GM19351 (cell line): ENCODE measurements around the gene ARHGAP23.
"Not testable (repeated sequence)": the region's sequence is repeated elsewhere in the genome, so short reads cannot be mapped to it uniquely, and the experiment has no call there.

ENCODE experiments used
- ATAC-seq: cut with Tn5 transposase; IDR thresholded peaks from one replicate; pipeline ENCODE4 v1.9.1; 2021; ENCODE audit warnings: mild to moderate bottlenecking, moderate library complexity; ENCODE audit not compliant: unreplicated experiment

Gene ARHGAP23

GRCh38 chr17:38459567-38459966, 31.3 kb downstream of the ARHGAP23 start:
- no peak for ATAC-seq

DNA sequence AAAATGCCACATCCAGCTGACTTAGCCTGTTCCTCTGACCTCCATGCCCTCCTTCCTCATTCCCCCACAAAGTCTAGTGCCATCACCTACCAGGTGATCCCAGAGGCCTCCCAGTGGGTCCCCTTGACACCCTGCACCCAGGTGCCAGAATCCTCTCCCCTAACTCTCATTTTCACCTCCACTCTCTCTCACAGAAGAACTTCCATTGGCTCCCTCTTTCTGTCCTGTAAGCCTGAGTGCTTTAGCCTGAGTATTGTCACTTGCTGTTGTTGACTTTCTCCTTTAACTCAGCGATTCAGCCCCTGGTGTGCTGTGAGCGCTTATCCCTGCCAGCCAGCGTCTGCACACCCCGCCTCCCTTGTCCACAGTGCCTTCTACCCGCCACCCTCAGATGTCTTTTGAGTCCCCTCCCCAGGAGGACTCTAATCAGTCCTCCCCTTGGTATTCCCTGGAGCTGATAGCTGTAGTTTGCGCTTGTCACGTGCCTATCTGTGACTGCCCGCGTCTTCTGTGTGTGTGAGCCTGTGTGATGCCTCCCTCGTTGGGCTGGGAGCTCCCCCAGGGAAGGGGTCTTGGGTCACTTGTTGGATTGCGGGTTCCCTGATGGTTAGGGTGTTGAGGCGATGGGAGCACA, 31.9 kb downstream of the ARHGAP23 start:
- no peak for ATAC-seq

GRCh38 chr17:38460716-38461630, 32.7 kb downstream of the ARHGAP23 start:
- ATAC-seq: no peak

GRCh38 chr17:38461683-38462082, 33.4 kb downstream of the ARHGAP23 start:
- ATAC-seq: no peak

GRCh38 chr17:38463451-38463858, 35.2 kb downstream of the ARHGAP23 start:
- ATAC-seq: no peak

- ATAC-seq: no peak
Measured at GRCh38 chr17:38464251-38464722, 36.0 kb downstream of the ARHGAP23 start.

GRCh38 chr17:38464723-38465390, 36.6 kb downstream of the ARHGAP23 start:
- no peak for ATAC-seq

DNA sequence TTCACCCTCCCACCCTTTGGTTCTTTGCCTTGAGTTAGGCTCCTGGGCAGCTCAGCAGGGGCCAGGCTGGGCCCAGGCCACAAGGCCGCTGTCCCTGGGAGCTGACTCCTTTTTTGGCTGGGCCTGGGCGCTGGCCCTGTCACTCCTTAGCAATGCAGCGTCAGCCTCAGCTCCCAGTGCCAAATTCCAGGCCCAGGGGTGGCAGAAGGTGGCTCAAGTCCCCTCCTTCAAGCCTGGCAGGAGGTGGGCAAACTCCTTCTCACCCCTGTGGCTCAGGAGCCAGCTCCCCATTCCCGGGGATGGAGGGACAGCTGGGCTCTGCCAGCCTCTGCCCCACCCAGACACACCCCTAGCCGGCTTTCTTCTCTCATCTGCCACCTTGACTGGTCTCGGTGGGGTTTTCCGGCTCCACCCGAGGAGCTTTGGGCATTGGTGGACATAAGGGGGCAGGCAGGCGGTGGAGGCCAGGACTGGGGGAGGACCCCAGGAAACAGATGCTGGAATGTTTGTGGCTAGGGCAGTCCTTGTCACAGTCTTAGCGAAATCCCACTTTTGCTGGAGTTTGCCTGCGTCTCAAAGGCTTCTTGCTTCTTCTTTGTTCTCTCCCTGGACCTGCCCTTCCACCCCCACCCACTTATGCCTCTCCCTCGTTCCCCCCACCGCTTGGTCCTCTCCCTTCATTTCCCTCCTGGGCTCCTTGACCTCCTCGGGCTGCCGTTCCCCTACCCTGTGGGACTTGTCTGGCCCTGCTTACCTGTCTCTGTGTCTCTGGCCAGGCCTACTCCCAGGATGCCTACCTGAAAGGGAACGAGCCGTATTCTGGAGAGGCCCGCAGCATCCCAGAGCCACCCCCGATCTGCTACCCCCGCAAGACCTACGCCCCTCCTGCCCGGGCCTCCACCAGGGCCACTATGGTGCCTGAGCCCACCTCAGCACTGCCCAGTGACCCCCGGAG, 37.4 kb downstream of the ARHGAP23 start:
- no peak for ATAC-seq

DNA sequence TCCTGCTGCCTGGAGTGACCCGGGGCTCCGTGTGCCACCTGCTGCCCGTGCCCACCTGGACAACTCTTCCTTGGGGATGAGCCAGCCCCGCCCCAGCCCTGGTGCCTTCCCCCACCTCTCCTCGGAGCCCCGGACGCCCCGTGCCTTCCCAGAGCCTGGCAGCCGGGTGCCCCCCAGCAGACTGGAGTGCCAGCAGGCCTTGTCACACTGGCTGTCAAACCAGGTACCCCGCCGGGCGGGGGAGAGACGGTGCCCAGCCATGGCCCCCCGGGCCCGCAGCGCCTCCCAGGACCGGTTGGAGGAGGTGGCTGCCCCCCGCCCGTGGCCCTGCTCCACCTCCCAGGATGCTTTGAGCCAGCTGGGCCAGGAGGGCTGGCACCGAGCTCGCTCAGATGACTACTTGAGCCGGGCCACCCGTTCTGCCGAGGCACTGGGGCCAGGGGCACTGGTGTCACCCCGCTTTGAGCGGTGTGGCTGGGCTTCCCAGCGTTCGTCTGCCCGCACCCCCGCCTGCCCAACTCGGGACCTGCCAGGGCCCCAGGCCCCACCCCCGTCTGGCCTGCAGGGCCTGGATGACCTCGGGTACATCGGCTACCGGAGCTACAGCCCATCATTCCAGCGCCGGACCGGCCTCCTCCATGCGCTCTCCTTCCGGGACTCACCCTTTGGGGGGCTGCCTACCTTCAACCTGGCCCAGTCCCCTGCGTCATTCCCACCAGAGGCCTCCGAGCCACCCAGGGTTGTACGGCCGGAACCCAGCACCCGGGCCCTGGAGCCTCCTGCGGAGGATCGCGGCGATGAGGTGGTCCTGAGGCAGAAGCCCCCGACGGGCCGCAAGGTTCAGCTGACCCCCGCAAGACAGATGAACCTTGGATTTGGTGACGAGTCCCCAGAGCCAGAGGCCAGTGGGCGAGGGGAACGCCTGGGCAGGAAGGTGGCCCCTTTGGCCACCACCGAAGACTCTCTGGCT, 38.4 kb downstream of the ARHGAP23 start:
- no peak for ATAC-seq

- ATAC-seq: no peak
Measured at GRCh38 chr17:38467491-38467890, 39.2 kb downstream of the ARHGAP23 start.

DNA sequence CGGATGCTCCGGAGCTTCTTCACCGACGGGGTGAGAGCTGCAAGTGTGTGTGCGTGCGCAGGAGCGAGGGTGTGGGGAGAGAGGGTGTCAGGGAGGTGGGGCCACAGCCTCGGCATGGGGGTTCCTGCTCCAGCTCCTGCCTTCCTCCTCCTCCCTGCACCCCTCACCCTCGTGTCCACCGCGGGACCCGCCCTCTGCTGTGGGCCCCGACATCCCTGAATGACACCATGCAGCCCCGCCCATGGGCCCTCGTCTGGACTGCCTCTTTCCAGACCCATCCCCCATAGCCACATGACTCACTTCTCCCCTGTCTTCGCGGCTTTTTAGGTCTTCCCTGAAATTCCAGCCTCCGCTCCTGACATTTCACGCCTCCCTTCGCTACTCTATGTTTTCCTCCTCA, 41.6 kb downstream of the ARHGAP23 start:
- ATAC-seq: no peak

GRCh38 chr17:38471253-38471652, 43.0 kb downstream of the ARHGAP23 start:
- not testable (repeated sequence) for ATAC-seq

GRCh38 chr17:38474666-38475065, 46.4 kb downstream of the ARHGAP23 start:
- not testable (repeated sequence) for ATAC-seq

DNA sequence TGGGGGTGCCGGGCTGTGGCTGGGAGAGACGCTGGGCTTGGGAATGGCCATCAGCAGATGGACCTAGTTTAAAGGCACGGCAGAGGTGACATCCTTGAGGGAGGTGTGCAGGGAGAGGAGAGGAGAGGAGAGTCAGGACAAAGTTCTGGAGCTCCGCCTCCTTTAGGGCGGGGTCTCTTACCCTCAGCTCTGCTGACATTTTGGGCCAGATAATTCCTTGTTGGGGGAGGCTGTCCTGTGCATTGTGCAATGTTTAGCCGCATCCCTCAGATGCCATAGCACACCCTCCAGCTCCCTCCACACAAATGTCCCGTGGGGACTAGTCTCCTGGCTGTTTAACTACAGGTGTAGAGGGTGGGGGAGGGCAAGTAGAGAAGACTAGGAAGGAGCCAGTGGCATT, 48.3 kb downstream of the ARHGAP23 start:
- ATAC-seq: no peak

GRCh38 chr17:38477417-38477816, 49.2 kb downstream of the ARHGAP23 start:
- not testable (repeated sequence) for ATAC-seq

DNA sequence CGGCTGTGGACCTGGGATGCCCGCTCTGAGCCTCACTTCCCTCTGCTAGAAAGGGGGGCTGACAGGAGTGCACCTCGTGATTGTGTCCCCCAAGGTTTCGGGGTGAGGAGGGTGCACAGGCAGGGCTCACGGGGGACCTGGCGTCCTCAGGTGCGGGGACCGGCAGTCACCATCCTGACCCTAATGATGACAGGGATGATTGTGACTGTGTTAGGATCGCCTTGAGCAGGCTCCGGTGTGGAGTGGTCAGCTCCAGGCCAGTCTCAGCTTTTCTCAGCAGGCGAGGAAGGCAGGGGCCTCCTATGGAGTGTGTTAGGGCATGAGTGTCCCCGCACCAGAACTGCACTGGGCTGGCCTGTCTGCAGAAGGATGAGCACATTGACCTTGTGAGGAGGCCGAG, 49.7 kb downstream of the ARHGAP23 start:
- not testable (repeated sequence) for ATAC-seq

- not testable (repeated sequence) for ATAC-seq
Measured at GRCh38 chr17:38478667-38479066, 50.4 kb downstream of the ARHGAP23 start.

- ATAC-seq: not testable (repeated sequence)
Measured at GRCh38 chr17:38482039-38482699, 53.9 kb downstream of the ARHGAP23 start.

DNA sequence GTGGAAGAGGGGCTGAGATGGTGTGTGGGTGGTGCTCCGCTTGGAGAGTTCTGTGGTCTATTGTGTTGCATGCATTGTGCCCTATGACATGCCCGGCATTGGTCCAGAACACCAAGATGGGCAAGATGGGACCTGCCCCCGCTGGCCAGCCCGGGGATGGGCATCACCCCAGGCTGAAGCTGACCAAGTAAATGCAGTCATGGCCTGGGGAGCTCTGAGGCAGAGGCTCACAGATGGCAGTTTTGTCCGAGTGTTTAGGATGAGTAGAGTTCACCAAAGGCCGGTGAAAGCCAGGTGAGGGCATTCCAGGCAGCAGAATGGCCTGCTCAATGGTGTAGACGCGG, 54.4 kb downstream of the ARHGAP23 start:
- ATAC-seq: not testable (repeated sequence)
